ENCODE measurements around the gene DAAM2. TPM values are rescaled to one million over a fixed set of nuclear protein-coding genes. Genes with fewer than 3 reads are reported as not detected.

DAAM2 gene
- total and polyA plus RNA-seq, 2 experiments from 2014 or later, result 1.8 to 5.6 TPM

- H3K79me2 ChIP-seq (ENCODE audit: insufficient read depth), result no peaks in the 10 kb centered on the region
- TF ChIP-seq EZH2phosphoT487 (IDR thresholded peaks at IDR 0.05; ENCODE audit: insufficient read depth, low read depth), result no peak
- TF ChIP-seq EZH2 (IDR thresholded peaks at IDR 0.05; ENCODE audit: insufficient read depth, poor library complexity, severe bottlenecking), result no peak
- no peak overlapping the region for H3K27ac ChIP-seq
- H3K9me3 ChIP-seq (ENCODE audit: low read depth), result no peaks in the 10 kb centered on the region
- H2AFZ ChIP-seq, result no peak overlapping the region
- H3K4me2 ChIP-seq (ENCODE audit: unreplicated experiment), result no peak overlapping the region
- H3K36me3 ChIP-seq (ENCODE audit: low read depth), result no peaks in the 10 kb centered on the region
- no peak for DNase-seq
- H4K20me1 ChIP-seq (ENCODE audit: insufficient read depth), result no peaks in the 10 kb centered on the region
- H3K9me2 ChIP-seq (ENCODE audit: insufficient read depth), result no peaks in the 10 kb centered on the region
- no peaks in the 10 kb centered on the region for H3F3A ChIP-seq (ENCODE audit: insufficient read depth)
- H3K27me3 ChIP-seq (replicated peaks; ENCODE audit: insufficient read depth), result 0 out of 2 replicates have a peak, but pooled peaks cover 4% of the 10 kb centered on the region
- no peak overlapping the region for H3K4me3 ChIP-seq
- WGBS, 2 experiments (ENCODE audit: low coverage in 1 of 2, low lambda C conversion rate in 2 of 2, missing lambda C conversion rate in 2 of 2), result 43 to 49% methylated on average over 5 of the region's 5 CpGs
- 0 out of 2 replicates have a peak, but pooled peaks cover 3% of the 10 kb centered on the region for H3K4me1 ChIP-seq (ENCODE audit: insufficient read depth)
- in situ Hi-C loops (cut with MboI), result no loop called here
- no peak overlapping the region for H3K9ac ChIP-seq
These were observed 155.5 kb downstream of the DAAM2 start for GRCh38 chr6:39947611-39948068.

GRCh38 chr6:39948199-39948791 lies 156.1 kb downstream of the DAAM2 start:
- WGBS, 2 experiments (ENCODE audit: low coverage in 1 of 2, low lambda C conversion rate in 2 of 2, missing lambda C conversion rate in 2 of 2), result 59% methylated on average over 5 of the region's 5 CpGs

GRCh38 chr6:39950125-39950720 lies 158.0 kb downstream of the DAAM2 start:
- TF ChIP-seq EZH2phosphoT487 (IDR thresholded peaks at IDR 0.05; ENCODE audit: insufficient read depth, low read depth), result no peak
- no peak for TF ChIP-seq EZH2 (IDR thresholded peaks at IDR 0.05; ENCODE audit: insufficient read depth, poor library complexity, severe bottlenecking)
- H3K27me3 ChIP-seq (replicated peaks; ENCODE audit: insufficient read depth), result 0 out of 2 replicates have a peak, but pooled peaks cover 4% of the 10 kb centered on the region
- 0 out of 2 replicates have a peak, but pooled peaks cover 3% of the 10 kb centered on the region for H3K4me1 ChIP-seq (ENCODE audit: insufficient read depth)
- no peak overlapping the region for H3K4me2 ChIP-seq (ENCODE audit: unreplicated experiment)
- no peak overlapping the region for H2AFZ ChIP-seq
- H3K9ac ChIP-seq, result no peak overlapping the region
- H4K20me1 ChIP-seq (ENCODE audit: insufficient read depth), result no peaks in the 10 kb centered on the region
- H3K27ac ChIP-seq, result no peak overlapping the region
- DNase-seq, result no peak
- H3K4me3 ChIP-seq, result no peak overlapping the region
- H3K79me2 ChIP-seq (ENCODE audit: insufficient read depth), result no peaks in the 10 kb centered on the region
- in situ Hi-C loops (cut with MboI), result no loop called here
- no peaks in the 10 kb centered on the region for H3F3A ChIP-seq (ENCODE audit: insufficient read depth)
- H3K36me3 ChIP-seq (ENCODE audit: low read depth), result no peaks in the 10 kb centered on the region
- H3K9me3 ChIP-seq (ENCODE audit: low read depth), result no peaks in the 10 kb centered on the region
- no peaks in the 10 kb centered on the region for H3K9me2 ChIP-seq (ENCODE audit: insufficient read depth)

More at GRCh38 chr6:39948199-39948791, 156.1 kb downstream of the DAAM2 start:
- H2AFZ ChIP-seq, result no peak overlapping the region
- no peak overlapping the region for H3K27ac ChIP-seq
- no peaks in the 10 kb centered on the region for H3K9me2 ChIP-seq (ENCODE audit: insufficient read depth)
- no peak overlapping the region for H3K4me3 ChIP-seq
- no peaks in the 10 kb centered on the region for H3K9me3 ChIP-seq (ENCODE audit: low read depth)
- H3K79me2 ChIP-seq (ENCODE audit: insufficient read depth), result no peaks in the 10 kb centered on the region
- H3K9ac ChIP-seq, result no peak overlapping the region
- H3K4me2 ChIP-seq (ENCODE audit: unreplicated experiment), result no peak overlapping the region
- no peaks in the 10 kb centered on the region for H3K36me3 ChIP-seq (ENCODE audit: low read depth)
- in situ Hi-C loops (cut with MboI), result no loop called here
- TF ChIP-seq EZH2 (IDR thresholded peaks at IDR 0.05; ENCODE audit: insufficient read depth, poor library complexity, severe bottlenecking) (no peak), EZH2phosphoT487 (IDR thresholded peaks at IDR 0.05; ENCODE audit: insufficient read depth, low read depth) (no peak)
- no peaks in the 10 kb centered on the region for H3F3A ChIP-seq (ENCODE audit: insufficient read depth)
- H4K20me1 ChIP-seq (ENCODE audit: insufficient read depth), result no peaks in the 10 kb centered on the region
- no peak for DNase-seq
- H3K27me3 ChIP-seq (replicated peaks; ENCODE audit: insufficient read depth), result 0 out of 2 replicates have a peak, but pooled peaks cover 4% of the 10 kb centered on the region
- H3K4me1 ChIP-seq (ENCODE audit: insufficient read depth), result 0 out of 2 replicates have a peak, but pooled peaks cover 3% of the 10 kb centered on the region

DNA sequence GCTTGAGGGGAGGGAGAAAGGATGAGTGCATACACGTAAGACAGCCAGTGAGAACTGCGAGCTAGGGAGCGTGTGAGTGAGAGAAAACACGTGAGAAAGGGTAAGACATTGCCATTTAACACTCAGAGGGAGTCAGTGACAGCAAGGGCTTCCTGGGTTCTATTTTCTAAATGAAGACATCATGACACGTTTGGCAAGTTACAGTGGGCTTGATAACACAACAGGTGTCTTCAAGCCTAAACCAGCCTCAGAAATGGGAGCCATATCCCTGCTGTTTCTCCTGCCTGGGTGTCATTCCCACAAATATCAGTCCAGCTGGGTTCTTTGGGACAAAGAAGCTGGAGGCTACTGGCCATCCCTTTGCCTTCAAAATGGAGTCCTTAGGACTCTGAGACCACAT lies 159.0 kb downstream of the DAAM2 start:
- Histone ChIP-seq H3K27ac (no peak overlapping the region), H3K4me1 (ENCODE audit: insufficient read depth) (0 out of 2 replicates have a peak, but pooled peaks cover 3% of the 10 kb centered on the region), H3K9me2 (ENCODE audit: insufficient read depth) (no peaks in the 10 kb centered on the region), H3K27me3 (replicated peaks; ENCODE audit: insufficient read depth) (0 out of 2 replicates have a peak, but pooled peaks cover 4% of the 10 kb centered on the region), H3K4me3 (no peak overlapping the region), H4K20me1 (ENCODE audit: insufficient read depth) (no peaks in the 10 kb centered on the region), H2AFZ (no peak overlapping the region), H3K79me2 (ENCODE audit: insufficient read depth) (no peaks in the 10 kb centered on the region), H3K36me3 (ENCODE audit: low read depth) (no peaks in the 10 kb centered on the region), H3K4me2 (ENCODE audit: unreplicated experiment) (no peak overlapping the region), H3K9me3 (ENCODE audit: low read depth) (no peaks in the 10 kb centered on the region), H3F3A (ENCODE audit: insufficient read depth) (no peaks in the 10 kb centered on the region), H3K9ac (no peak overlapping the region)
- no peak for TF ChIP-seq EZH2phosphoT487 (IDR thresholded peaks at IDR 0.05; ENCODE audit: insufficient read depth, low read depth)
- no peak for TF ChIP-seq EZH2 (IDR thresholded peaks at IDR 0.05; ENCODE audit: insufficient read depth, poor library complexity, severe bottlenecking)
- WGBS, 2 experiments (ENCODE audit: low coverage in 1 of 2, low lambda C conversion rate in 2 of 2, missing lambda C conversion rate in 2 of 2), result 49 to 53% methylated on average over 5 of the region's 5 CpGs
- in situ Hi-C loops (cut with MboI), result no loop called here
- DNase-seq, result no peak

All from GM23248 (cell line).